H1 (cell line): ENCODE data around the gene AGAP3. TPM values are rescaled to one million over a fixed set of nuclear protein-coding genes. Genes with fewer than 3 reads are reported as not detected.

Experiments used
- CTCF ChIA-PET: fragments of 300-600 bp; sonication (Branson Sonifier 250); formaldehyde crosslinking; loops from one replicate; lab custom pipeline; 2021; ENCODE audit not compliant: partially characterized antibody; lab: Charles Lee
- POLR2A ChIA-PET: fragments of 300-600 bp; sonication (Branson Sonifier 250); formaldehyde crosslinking; loops from one replicate; lab custom pipeline; 2021; ENCODE audit warnings: inconsistent platforms; ENCODE audit not compliant: partially characterized antibody; lab: Charles Lee
- DNase-seq, 2 experiments: peaks; one replicate each; pipeline versions ENCODE4 v3.0.0 to v3.0.0-alpha.2; 2010 to 2022; ENCODE audit warnings: low spot score in 2 of 2, low read depth in 1 of 2, mixed read lengths in 1 of 2
- FAIRE-seq: peaks from 2 replicates; lab custom pipeline; 2011; peaks lifted over from hg19 to GRCh38; lab: Jason Lieb, UNC
- H2AFZ ChIP-seq: 2 replicates; pipeline ENCODE4 v1.8.1; 2012; ENCODE audit warnings: low read length, inconsistent platforms
- H2AK5ac ChIP-seq: 2 replicates; pipeline ENCODE4 v1.6.1; 2013; ENCODE audit warnings: low read depth, low read length
- H2BK120ac ChIP-seq: replicated peaks from 2 replicates; pipeline ENCODE3; 2013; ENCODE audit warnings: low read depth, low read length, inconsistent platforms
- H2BK12ac ChIP-seq: 2 replicates; pipeline ENCODE4 v1.6.1; 2013; ENCODE audit warnings: low read depth, low read length
- H2BK15ac ChIP-seq: 2 replicates; pipeline ENCODE4 v1.6.1; 2013; ENCODE audit warnings: low read length
- H2BK20ac ChIP-seq: 2 replicates; pipeline ENCODE4 v1.6.1; 2013; ENCODE audit warnings: low read length
- H2BK5ac ChIP-seq: 2 replicates; pipeline ENCODE4 v1.6.1; 2013; ENCODE audit warnings: low read depth, low read length
- H3K14ac ChIP-seq: 2 replicates; pipeline ENCODE4 v1.6.1; 2013; ENCODE audit warnings: inconsistent platforms; ENCODE audit not compliant: insufficient read length
- H3K18ac ChIP-seq: 2 replicates; pipeline ENCODE4 v1.6.1; 2013; ENCODE audit warnings: low read length; ENCODE audit errors: extremely low read depth
- H3K23ac ChIP-seq: 2 replicates; pipeline ENCODE4 v1.6.1; 2013; ENCODE audit warnings: inconsistent platforms; ENCODE audit not compliant: insufficient read length
- H3K23me2 ChIP-seq: 2 replicates; pipeline ENCODE4 v1.6.1; 2013; ENCODE audit warnings: low read depth, low read length
- H3K27ac ChIP-seq: 2 replicates; pipeline ENCODE4 v1.6.1; 2011; ENCODE audit warnings: low read depth, low read length, inconsistent platforms
- H3K27me3 ChIP-seq, 4 experiments: replicated peaks in 1 of 4; 1 replicate in 1 of 4; 2 replicates in 3 of 4; pipeline versions ENCODE4 v1.6.1 to v1.8.1; 2011 to 2013; ENCODE audit warnings: low read length in 3 of 4, mild to moderate bottlenecking in 3 of 4, inconsistent platforms in 2 of 4, mixed read lengths in 2 of 4, moderate library complexity in 1 of 4; ENCODE audit not compliant: control insufficient read depth in 3 of 4, insufficient read depth in 3 of 4; ENCODE audit errors: extremely low read depth in 1 of 4
- H3K36me3 ChIP-seq, 4 experiments: 2 replicates each; pipeline versions ENCODE4 v1.6.1 to v1.8.1; 2011 to 2013; ENCODE audit warnings: mild to moderate bottlenecking in 4 of 4, low read length in 3 of 4, moderate library complexity in 2 of 4, control low read depth in 1 of 4, inconsistent platforms in 1 of 4; ENCODE audit not compliant: insufficient read depth in 4 of 4, control insufficient read depth in 2 of 4
- H3K4ac ChIP-seq: replicated peaks from 2 replicates; pipeline ENCODE3; 2013; ENCODE audit warnings: low read length, low read depth, mixed read lengths, inconsistent platforms; ENCODE audit not compliant: insufficient read length
- H3K4me1 ChIP-seq, 4 experiments: replicated peaks in 1 of 4; 1 replicate in 1 of 4; 2 replicates in 3 of 4; pipeline versions ENCODE4 v1.6.1 to v1.8.1; 2011 to 2013; ENCODE audit warnings: low read length in 3 of 4, inconsistent platforms in 2 of 4, mixed read lengths in 1 of 4; ENCODE audit not compliant: insufficient read depth in 4 of 4, control insufficient read depth in 3 of 4
- H3K4me2 ChIP-seq, 2 experiments: 2 replicates each; pipeline versions ENCODE4 v1.6.1 to v1.8.1; 2011 to 2013; ENCODE audit warnings: low read depth in 2 of 2, low read length in 2 of 2, control low read depth in 1 of 2, inconsistent platforms in 1 of 2, mild to moderate bottlenecking in 1 of 2; ENCODE audit not compliant: insufficient read depth in 1 of 2
- H3K4me3 ChIP-seq, 4 experiments: fragments of 200-600, 300-600 bp in 1 of 4; sonication (generic), shearing (Covaris generic), sonication (Bioruptor Twin) in 1 of 4; 2 replicates each; pipeline versions ENCODE4 v1.5.1 to v1.8.1; 2011 to 2016; ENCODE audit warnings: low read length in 4 of 4, low read depth in 3 of 4, control low read depth in 2 of 4, inconsistent platforms in 2 of 4, mild to moderate bottlenecking in 2 of 4, mixed read lengths in 1 of 4, moderate library complexity in 1 of 4; ENCODE audit not compliant: insufficient read depth in 2 of 4; ENCODE audit errors: extremely low read depth in 1 of 4
- H3K56ac ChIP-seq: replicated peaks from 2 replicates; pipeline ENCODE3; 2013; ENCODE audit warnings: low read depth, mild to moderate bottlenecking, mixed read lengths, low read length, inconsistent platforms; ENCODE audit not compliant: insufficient read length
- H3K79me1 ChIP-seq: 2 replicates; pipeline ENCODE4 v1.6.1; 2013; ENCODE audit warnings: low read depth, low read length, control low read depth
- H3K79me2 ChIP-seq, 2 experiments: 2 replicates each; pipeline versions ENCODE4 v1.6.1 to v1.8.1; 2012 to 2013; ENCODE audit warnings: low read length in 2 of 2, mild to moderate bottlenecking in 2 of 2, inconsistent platforms in 1 of 2; ENCODE audit not compliant: insufficient read depth in 2 of 2, control insufficient read depth in 1 of 2
- H3K9ac ChIP-seq, 4 experiments: replicated peaks in 1 of 4; 1 replicate in 1 of 4; 2 replicates in 3 of 4; pipeline versions ENCODE4 v1.6.1 to v1.8.1; 2011 to 2013; ENCODE audit warnings: low read depth in 3 of 4, low read length in 3 of 4, control low read depth in 2 of 4, mild to moderate bottlenecking in 2 of 4, moderate library complexity in 2 of 4, inconsistent platforms in 1 of 4; ENCODE audit errors: extremely low read depth in 1 of 4
- H3K9me3 ChIP-seq, 2 experiments: 2 replicates each; pipeline versions ENCODE4 v1.6.1 to v1.8.1; 2012 to 2013; ENCODE audit warnings: mild to moderate bottlenecking in 2 of 2, moderate library complexity in 2 of 2, control low read depth in 1 of 2, inconsistent platforms in 1 of 2, low read depth in 1 of 2, low read length in 1 of 2, mixed read lengths in 1 of 2; ENCODE audit not compliant: insufficient read depth in 2 of 2
- H4K20me1 ChIP-seq, 2 experiments: replicated peaks in 1 of 2; 2 replicates each; pipeline versions ENCODE3 to v1.8.1; 2011 to 2013; ENCODE audit warnings: inconsistent platforms in 2 of 2, low read length in 2 of 2, mild to moderate bottlenecking in 1 of 2; ENCODE audit not compliant: insufficient read depth in 2 of 2, control insufficient read depth in 1 of 2
- H4K5ac ChIP-seq: 2 replicates; pipeline ENCODE4 v1.6.1; 2013; ENCODE audit warnings: low read length, low read depth, mixed read lengths, inconsistent platforms; ENCODE audit not compliant: insufficient read length
- H4K8ac ChIP-seq: 2 replicates; pipeline ENCODE4 v1.8.0; 2013; ENCODE audit warnings: mild to moderate bottlenecking, moderate library complexity, low read length, inconsistent platforms; ENCODE audit not compliant: insufficient read depth; ENCODE audit errors: extremely low read depth
- H4K91ac ChIP-seq: replicated peaks from 2 replicates; pipeline ENCODE3; 2013; ENCODE audit warnings: low read length, mixed read lengths, inconsistent platforms; ENCODE audit not compliant: insufficient read length
- EZH2 ChIP-seq: fragments of 200-600 bp; sonication (generic); IDR thresholded peaks from 2 replicates; pipeline ENCODE4 v1.7.1; 2012; ENCODE audit warnings: low read depth, mild to moderate bottlenecking, moderate library complexity, low read length, inconsistent platforms; ENCODE audit not compliant: severe bottlenecking
- FOSL1 ChIP-seq: IDR thresholded peaks from 2 replicates; pipeline ENCODE4 v1.6.1; 2011; ENCODE audit warnings: mild to moderate bottlenecking, low read depth, low read length, moderate library complexity; ENCODE audit not compliant: insufficient read depth
- KDM5A ChIP-seq: fragments of 200-600 bp; IDR thresholded peaks from 2 replicates; pipeline ENCODE4 v1.7.1; 2012; ENCODE audit warnings: mild to moderate bottlenecking, low read length, inconsistent platforms, mixed read lengths
- RBBP5 ChIP-seq: IDR thresholded peaks from 2 replicates; pipeline ENCODE4 v1.7.1; 2012; ENCODE audit warnings: low read depth, mild to moderate bottlenecking, inconsistent platforms, low read length, moderate library complexity, borderline replicate concordance
- SIRT6 ChIP-seq: IDR thresholded peaks from one replicate; pipeline ENCODE4 v1.7.1; 2012; ENCODE audit warnings: low read length, inconsistent platforms
- SIX5 ChIP-seq: IDR thresholded peaks from 2 replicates; pipeline ENCODE4 v1.6.1; 2011; ENCODE audit warnings: mild to moderate bottlenecking, low read depth, low read length
- SP1 ChIP-seq: IDR thresholded peaks from 2 replicates; pipeline ENCODE4 v1.6.1; 2011; ENCODE audit warnings: low read depth, low read length
- SP2 ChIP-seq: IDR thresholded peaks from 2 replicates; pipeline ENCODE4 v1.6.1; 2012; ENCODE audit warnings: mild to moderate bottlenecking, low read length, inconsistent platforms
- ZNF274 ChIP-seq: IDR thresholded peaks from 2 replicates; pipeline ENCODE4 v1.7.0; 2012; ENCODE audit warnings: low read length, borderline replicate concordance; ENCODE audit errors: extremely low read depth
- WGBS, 2 experiments: shearing (Covaris generic) in 1 of 2; methylation state at CpG; one replicate each; pipeline versions ENCODE4 v1.1.6 to v1.1.7; 2013 to 2015; ENCODE audit warnings: low lambda C conversion rate in 2 of 2, mixed read lengths in 2 of 2, inconsistent platforms in 1 of 2, low coverage in 1 of 2, missing lambda C conversion rate in 1 of 2; ENCODE audit not compliant: insufficient replicate concordance in 2 of 2, insufficient coverage in 1 of 2, insufficient read length in 1 of 2; ENCODE audit errors: extremely low coverage in 1 of 2, missing lambda C conversion rate in 1 of 2; 5-methylcytosine and 5-hydroxymethylcytosine counted together
- polyA plus RNA-seq, 7 experiments: library from polyadenylated mRNA; depleted of rRNA in 3 of 7; stranded (reverse) in 5 of 7; unstranded in 2 of 7; fragments of >200 nt in 5 of 7; fragments of 200-250 nt in 2 of 7; gene quantifications; 1 replicate in 5 of 7; 2 replicates in 1 of 7; 4 replicates in 1 of 7; pipeline versions ENCODE4 v1.2.1 to v1.2.3, GENCODE V29; 2011 to 2013; ENCODE audit warnings: missing spikeins in 2 of 7, mixed read lengths in 2 of 7
- total RNA-seq: library from RNA; stranded (reverse); fragmentation: NEBNext Ultra II Directional; extraction: Animal tissue kit (Norgen Biotek cat#: 25700); gene quantifications from 2 replicates; pipeline ENCODE4 v1.2.1, GENCODE V29; 2021
- TF ChIP-seq, protein P1 (sequence below): IDR thresholded peaks from 2 replicates; pipeline ENCODE4 v1.6.1; 2012; ENCODE audit warnings: inconsistent platforms

Gene AGAP3
- total and polyA plus RNA-seq, 2 of the 8 experiments (the other 6 are each of a cell fraction or from before 2014, with no cell fraction given): 66.4 to 120 TPM

GRCh38 chr7:151046603-151047573 lies 39.4 kb upstream of the AGAP3 start:
- Histone ChIP-seq H3K27ac (no peak overlapping the region), H3K9ac (no peak overlapping the region), H3K36me3 (no peaks in the 10 kb centered on the region), H2BK12ac (no peak overlapping the region), H2BK5ac (no peak overlapping the region), H3K4me2 (no peak overlapping the region), H3K23me2 (peaks cover 3% of the 10 kb centered on the region; the same call in 1 of the 2 replicates), H2BK120ac (no peak overlapping the region), H2AFZ (no peak overlapping the region), H3K56ac (no peak overlapping the region), H3K9me3 (no peaks in the 10 kb centered on the region), H2AK5ac (no peak overlapping the region), H4K20me1 (peaks cover 2 to 11% of the 10 kb centered on the region in 2 experiments), H3K4me3 (no peak overlapping the region), H3K23ac (no peak overlapping the region), H3K79me2 (no peaks in the 10 kb centered on the region), H3K4ac (no peak overlapping the region), H2BK15ac (no peak overlapping the region), H4K91ac (no peak overlapping the region), H3K27me3 (peaks cover 4 to 30% (median 20%) of the 10 kb centered on the region in 4 experiments), H4K8ac (no peak overlapping the region), H3K14ac (no peak overlapping the region), H4K5ac (no peak overlapping the region), H2BK20ac (no peak overlapping the region), H3K79me1 (no peaks in the 10 kb centered on the region), H3K18ac (no peak overlapping the region), H3K4me1 (peaks cover 0 to 8% (median 4%) of the 10 kb centered on the region in 4 experiments; a peak in 3 of 7 replicates)
- ChIA-PET POLR2A (interaction anchor here (1.0 to 1.8 kb wide), 3 partner anchors 7 to 34 kb away, joined by 3 to 4 read pairs (median 4); partner anchors contain the start of gene FASTK), CTCF (interaction anchor here (0.9 to 3.5 kb wide), 8 partner anchors 9 to 148 kb away, joined by 3 to 20 read pairs (median 6); partner anchors contain the start of gene CDK5)
- FAIRE-seq (no peak), DNase-seq (no peak)
- TF ChIP-seq SIX5 (no peak), SIRT6 (no peak), KDM5A (no peak), ZNF274 (no peak), FOSL1 (no peak), RBBP5 (no peak), SP2 (no peak), SP1 (no peak), EZH2 (no peak)
- TF ChIP-seq, protein P1, sequence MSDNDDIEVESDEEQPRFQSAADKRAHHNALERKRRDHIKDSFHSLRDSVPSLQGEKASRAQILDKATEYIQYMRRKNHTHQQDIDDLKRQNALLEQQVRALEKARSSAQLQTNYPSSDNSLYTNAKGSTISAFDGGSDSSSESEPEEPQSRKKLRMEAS: no peak
- WGBS, 2 experiments: 87% methylated on average over 14 of the region's 14 CpGs; no CpG with 5 or more reads in 1 of the 2 experiments
